H9 (cell line): ENCODE measurements around the gene PPL. TPM values are rescaled to one million over a fixed set of nuclear protein-coding genes. Genes with fewer than 3 reads are reported as not detected.

Source experiments
- DNase-seq: peaks from one replicate; pipeline ENCODE4 v3.0.0-alpha.2; 2017
- H2AFZ ChIP-seq: one replicate; pipeline ENCODE4 v1.6.1; 2013; ENCODE audit warnings: mild to moderate bottlenecking, low read length, control low read depth, moderate library complexity
- H2AK5ac ChIP-seq: 2 replicates; pipeline ENCODE4 v1.6.1; 2013; ENCODE audit warnings: low read length, control low read depth, mixed read lengths; ENCODE audit not compliant: insufficient read length
- H2BK120ac ChIP-seq: one replicate; pipeline ENCODE4 v1.6.1; 2013; ENCODE audit warnings: low read depth, mild to moderate bottlenecking, low read length, control low read depth, inconsistent platforms; ENCODE audit not compliant: poor library complexity, severe bottlenecking
- H2BK12ac ChIP-seq: 2 replicates; pipeline ENCODE4 v1.6.1; 2013; ENCODE audit warnings: low read length, control low read depth, mixed read lengths, low read depth; ENCODE audit not compliant: insufficient read length
- H2BK15ac ChIP-seq: 2 replicates; pipeline ENCODE4 v1.6.1; 2013; ENCODE audit warnings: low read depth, low read length, control low read depth
- H2BK20ac ChIP-seq: one replicate; pipeline ENCODE4 v1.6.1; 2013; ENCODE audit warnings: low read depth, mild to moderate bottlenecking, low read length, control low read depth, inconsistent platforms; ENCODE audit not compliant: poor library complexity, severe bottlenecking
- H2BK5ac ChIP-seq: 2 replicates; pipeline ENCODE4 v1.6.1; 2013; ENCODE audit warnings: low read length, control low read depth, mixed read lengths; ENCODE audit not compliant: insufficient read length
- H3K14ac ChIP-seq: 2 replicates; pipeline ENCODE4 v1.6.1; 2013; ENCODE audit warnings: low read length, control low read depth; ENCODE audit not compliant: insufficient read depth
- H3K18ac ChIP-seq: 2 replicates; pipeline ENCODE4 v1.6.1; 2013; ENCODE audit warnings: low read depth, mild to moderate bottlenecking, mixed read lengths, low read length, control low read depth; ENCODE audit not compliant: insufficient read length
- H3K23ac ChIP-seq: 2 replicates; pipeline ENCODE4 v1.6.1; 2013; ENCODE audit warnings: low read length, control low read depth, mixed read lengths, low read depth; ENCODE audit not compliant: insufficient read length
- H3K23me2 ChIP-seq: 2 replicates; pipeline ENCODE4 v1.6.1; 2013; ENCODE audit warnings: low read depth, mild to moderate bottlenecking, mixed read lengths, low read length, control low read depth; ENCODE audit not compliant: insufficient read length, poor library complexity, severe bottlenecking
- H3K27ac ChIP-seq: 2 replicates; pipeline ENCODE4 v1.5.1; 2013; ENCODE audit warnings: low read length, control low read depth, mixed read lengths, low read depth; ENCODE audit not compliant: insufficient read length
- H3K27me3 ChIP-seq: 2 replicates; pipeline ENCODE4 v1.6.1; 2013; ENCODE audit warnings: low read length, control low read depth, inconsistent platforms; ENCODE audit not compliant: insufficient read depth
- H3K4ac ChIP-seq: 2 replicates; pipeline ENCODE4 v1.6.1; 2013; ENCODE audit warnings: low read depth, mild to moderate bottlenecking, control low read depth, inconsistent platforms, low read length, moderate library complexity
- H3K4me1 ChIP-seq: 2 replicates; pipeline ENCODE4 v1.6.1; 2013; ENCODE audit warnings: low read length, control low read depth, inconsistent platforms; ENCODE audit not compliant: insufficient read depth
- H3K4me2 ChIP-seq: 2 replicates; pipeline ENCODE4 v1.6.1; 2013; ENCODE audit warnings: low read length, control low read depth, mixed read lengths; ENCODE audit not compliant: insufficient read length, insufficient read depth
- H3K56ac ChIP-seq: 2 replicates; pipeline ENCODE4 v1.6.1; 2013; ENCODE audit warnings: low read depth, mild to moderate bottlenecking, mixed read lengths, low read length, control low read depth; ENCODE audit not compliant: insufficient read length
- H3K79me1 ChIP-seq: 2 replicates; pipeline ENCODE4 v1.6.1; 2013; ENCODE audit warnings: low read depth, mild to moderate bottlenecking, moderate library complexity, low read length, control low read depth, inconsistent platforms; ENCODE audit not compliant: insufficient read depth, poor library complexity, severe bottlenecking
- H3K79me2 ChIP-seq: 2 replicates; pipeline ENCODE4 v1.6.1; 2013; ENCODE audit warnings: low read length, control low read depth, inconsistent platforms; ENCODE audit not compliant: insufficient read depth
- H3K9ac ChIP-seq: 2 replicates; pipeline ENCODE4 v1.6.1; 2013; ENCODE audit warnings: low read length, control low read depth, mixed read lengths; ENCODE audit not compliant: insufficient read length; ENCODE audit errors: extremely low read depth
- H3K9me3 ChIP-seq: one replicate; pipeline ENCODE4 v1.6.1; 2013; ENCODE audit warnings: low read depth, low read length, inconsistent platforms; ENCODE audit not compliant: control insufficient read depth
- H3T11ph ChIP-seq: one replicate; pipeline ENCODE4 v1.6.1; 2013; ENCODE audit warnings: mild to moderate bottlenecking, low read length, control low read depth, inconsistent platforms
- H4K20me1 ChIP-seq: one replicate; pipeline ENCODE4 v1.6.1; 2013; ENCODE audit not compliant: control insufficient read depth, insufficient read length, insufficient read depth
- H4K5ac ChIP-seq: 2 replicates; pipeline ENCODE4 v1.6.1; 2013; ENCODE audit warnings: low read depth, mild to moderate bottlenecking, mixed read lengths, low read length, control low read depth; ENCODE audit not compliant: insufficient read length
- H4K8ac ChIP-seq: replicated peaks from 2 replicates; pipeline ENCODE4 v1.6.1; 2013; ENCODE audit warnings: low read length, control low read depth, mixed read lengths, low read depth; ENCODE audit not compliant: insufficient read length
- H4K91ac ChIP-seq: 2 replicates; pipeline ENCODE4 v1.6.1; 2013; ENCODE audit warnings: low read depth, mild to moderate bottlenecking, moderate library complexity, mixed read lengths, low read length, control low read depth; ENCODE audit not compliant: insufficient read length
- H3K27ac Mint-ChIP-seq, 3 experiments: 2 replicates in 2 of 3; 3 replicates in 1 of 3; pipeline ENCODE4 v1.8.0; 2020 to 2021; ENCODE audit warnings: mixed read lengths in 3 of 3, mild to moderate bottlenecking in 1 of 3, moderate library complexity in 1 of 3
- H3K27me3 Mint-ChIP-seq: 2 replicates; pipeline ENCODE4 v1.8.0; 2021; ENCODE audit warnings: low read depth, mild to moderate bottlenecking, moderate library complexity, mixed read lengths
- H3K36me3 Mint-ChIP-seq, 3 experiments: 2 replicates in 2 of 3; 3 replicates in 1 of 3; pipeline ENCODE4 v1.8.0; 2020 to 2021; ENCODE audit warnings: low read depth in 3 of 3, mixed read lengths in 3 of 3; ENCODE audit not compliant: insufficient read depth in 1 of 3
- H3K4me1 Mint-ChIP-seq, 2 experiments: 2 replicates each; pipeline ENCODE4 v1.8.0; 2020; ENCODE audit warnings: mixed read lengths in 2 of 2
- H3K4me3 Mint-ChIP-seq, 2 experiments: 2 replicates in 1 of 2; 3 replicates in 1 of 2; pipeline ENCODE4 v1.8.0; 2020 to 2021; ENCODE audit warnings: mild to moderate bottlenecking in 2 of 2, mixed read lengths in 2 of 2, moderate library complexity in 1 of 2
- H3K9me3 Mint-ChIP-seq, 2 experiments: 2 replicates in 1 of 2; 3 replicates in 1 of 2; pipeline ENCODE4 v1.8.0; 2020; ENCODE audit warnings: mild to moderate bottlenecking in 2 of 2, mixed read lengths in 2 of 2, moderate library complexity in 1 of 2
- WGBS: extraction: QIAGEN DNeasy Blood & Tissue Kit; methylation state at CpG from one replicate; pipeline ENCODE4 v1.1.7; 2013; ENCODE audit warnings: missing lambda C conversion rate, low lambda C conversion rate, mixed read lengths; ENCODE audit not compliant: insufficient read length; ENCODE audit errors: extremely low coverage; 5-methylcytosine and 5-hydroxymethylcytosine counted together
- total RNA-seq: library from RNA; stranded (reverse); gene quantifications from 2 replicates; pipeline ENCODE4 v1.2.1, GENCODE V29; 2021
- TF ChIP-seq, protein P1 (sequence below): fragments of 200-600 bp; sonication (generic); conservative IDR thresholded peaks from 3 replicates; pipeline ENCODE4 v1.8.0; 2021; ENCODE audit warnings: antibody characterized with exemption, mild to moderate bottlenecking

Gene PPL
- total RNA-seq, 1 experiment from 2014 or later: 29.2 TPM

DNA sequence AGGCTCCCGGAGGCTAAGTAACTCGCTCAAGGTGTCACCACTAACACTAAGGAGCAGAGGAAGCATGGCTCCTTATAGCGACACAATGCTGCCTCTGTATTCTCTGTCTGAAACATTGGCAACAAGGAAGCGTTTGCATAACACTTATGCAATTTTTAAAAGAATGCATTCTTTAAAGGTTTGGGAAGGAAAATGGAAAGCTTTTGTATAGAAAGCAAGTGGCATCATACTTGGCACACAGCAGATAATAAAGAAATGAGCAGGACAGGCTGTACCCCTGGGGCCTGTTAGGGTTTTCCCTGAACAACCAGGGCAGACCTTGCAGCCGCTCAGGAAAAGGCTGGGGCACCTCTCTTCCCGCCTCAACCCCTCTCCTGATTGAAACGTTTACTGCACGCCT, 36.9 kb downstream of the PPL start:
- no peak overlapping the region for H3K14ac ChIP-seq
- no peak overlapping the region for H2BK120ac ChIP-seq
- Mint-ChIP-seq H3K4me3 (no peak overlapping the region), H3K27ac (no peak overlapping the region), H3K27me3 (peaks cover 1% of the 10 kb centered on the region; the same call in 1 of the 2 replicates), H3K4me1 (no peaks in the 10 kb centered on the region), H3K36me3 (peaks cover 8 to 60% (median 44%) of the 10 kb centered on the region in 3 experiments), H3K9me3 (peaks cover 3 to 6% of the 10 kb centered on the region in 2 experiments; a peak in 2 of 5 replicates)
- no peak overlapping the region for H2BK20ac ChIP-seq
- no peak overlapping the region for H3K18ac ChIP-seq
- no peak overlapping the region for H2BK15ac ChIP-seq
- H2BK12ac ChIP-seq: no peak overlapping the region
- H3K27me3 ChIP-seq: no peaks in the 10 kb centered on the region
- H2AK5ac ChIP-seq: no peak overlapping the region
- H4K91ac ChIP-seq: no peak overlapping the region
- no peak overlapping the region for H3K4ac ChIP-seq
- H3K79me1 ChIP-seq: no peaks in the 10 kb centered on the region
- H3K9me3 ChIP-seq: no peaks in the 10 kb centered on the region
- no peaks in the 10 kb centered on the region for H3K79me2 ChIP-seq
- WGBS: no CpG with 5 or more reads among the region's 8 CpGs
- H3K56ac ChIP-seq: no peak overlapping the region
- no peaks in the 10 kb centered on the region for H3K4me1 ChIP-seq
- DNase-seq: no peak
- no peak overlapping the region for H3T11ph ChIP-seq
- H3K23me2 ChIP-seq: no peaks in the 10 kb centered on the region
- no peak overlapping the region for H4K8ac ChIP-seq
- TF ChIP-seq, protein P1, sequence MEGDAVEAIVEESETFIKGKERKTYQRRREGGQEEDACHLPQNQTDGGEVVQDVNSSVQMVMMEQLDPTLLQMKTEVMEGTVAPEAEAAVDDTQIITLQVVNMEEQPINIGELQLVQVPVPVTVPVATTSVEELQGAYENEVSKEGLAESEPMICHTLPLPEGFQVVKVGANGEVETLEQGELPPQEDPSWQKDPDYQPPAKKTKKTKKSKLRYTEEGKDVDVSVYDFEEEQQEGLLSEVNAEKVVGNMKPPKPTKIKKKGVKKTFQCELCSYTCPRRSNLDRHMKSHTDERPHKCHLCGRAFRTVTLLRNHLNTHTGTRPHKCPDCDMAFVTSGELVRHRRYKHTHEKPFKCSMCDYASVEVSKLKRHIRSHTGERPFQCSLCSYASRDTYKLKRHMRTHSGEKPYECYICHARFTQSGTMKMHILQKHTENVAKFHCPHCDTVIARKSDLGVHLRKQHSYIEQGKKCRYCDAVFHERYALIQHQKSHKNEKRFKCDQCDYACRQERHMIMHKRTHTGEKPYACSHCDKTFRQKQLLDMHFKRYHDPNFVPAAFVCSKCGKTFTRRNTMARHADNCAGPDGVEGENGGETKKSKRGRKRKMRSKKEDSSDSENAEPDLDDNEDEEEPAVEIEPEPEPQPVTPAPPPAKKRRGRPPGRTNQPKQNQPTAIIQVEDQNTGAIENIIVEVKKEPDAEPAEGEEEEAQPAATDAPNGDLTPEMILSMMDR: no peak
- H3K4me2 ChIP-seq: no peak overlapping the region
- H4K20me1 ChIP-seq: no peaks in the 10 kb centered on the region
- H2AFZ ChIP-seq: no peak overlapping the region
- H3K9ac ChIP-seq: no peak overlapping the region
- H2BK5ac ChIP-seq: no peak overlapping the region
- H4K5ac ChIP-seq: no peak overlapping the region
- no peak overlapping the region for H3K23ac ChIP-seq
- H3K27ac ChIP-seq: no peak overlapping the region
